Fibroblast of skin of back (primary cell): ENCODE data around the gene OR4D10.

ENCODE experiments used
- DNase-seq: peaks from one replicate; pipeline ENCODE4 v3.0.0-alpha.2; 2013

The OR4D10 gene

GRCh38 chr11:59528711-59529110 is 55.6 kb downstream of the OR4D10 start:
- DNase-seq = no peak
